ENCODE measurements around the gene CCDC149. TPM values are rescaled to one million over a fixed set of nuclear protein-coding genes. Genes with fewer than 3 reads are reported as not detected.
A peak's percentile ranks its signal among the peaks of the same experiment; 100 is the strongest.

Gene CCDC149
- total RNA-seq, 1 donor from 2014 or later, result 10.2 TPM

DNA sequence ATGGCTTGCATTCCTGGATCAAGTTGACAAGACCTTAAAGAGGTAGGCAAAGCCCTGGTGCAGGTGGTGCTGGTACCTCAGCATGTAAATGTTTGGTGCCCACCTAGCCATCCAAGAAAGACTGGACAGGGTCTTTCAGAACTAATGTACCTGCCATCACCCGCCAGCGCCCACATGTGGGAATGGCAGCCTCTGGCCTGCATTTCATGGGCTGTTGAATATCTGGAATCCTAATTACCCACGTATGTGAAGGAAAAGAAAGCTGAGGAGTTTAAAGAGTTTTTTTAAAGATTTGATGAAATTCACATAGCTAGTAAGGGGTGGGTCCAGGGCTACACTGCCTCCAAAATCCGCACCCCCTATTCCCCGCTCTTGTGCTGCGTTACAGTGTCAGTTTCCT lies 8.6 kb upstream of the CCDC149 start:
- H3K36me3 ChIP-seq (ENCODE audit: insufficient read depth, low read length), result no peaks in the 10 kb centered on the region
- no peaks in the 10 kb centered on the region for H4K20me1 ChIP-seq (ENCODE audit: insufficient read depth, low read length)
- Mint-ChIP-seq H3K36me3 (ENCODE audit: low read depth, unreplicated experiment) (no peaks in the 10 kb centered on the region), H3K27ac (ENCODE audit: unreplicated experiment) (no peak overlapping the region), H3K27me3 (ENCODE audit: low read depth, unreplicated experiment) (peaks cover 4% of the 10 kb centered on the region), H3K4me3 (ENCODE audit: unreplicated experiment) (no peak overlapping the region), H3K9me3 (ENCODE audit: unreplicated experiment) (peaks cover 6% of the 10 kb centered on the region), H3K4me1 (ENCODE audit: low read depth, unreplicated experiment) (peaks cover 18% of the 10 kb centered on the region)
- no peaks in the 10 kb centered on the region for H3K79me2 ChIP-seq (ENCODE audit: insufficient read depth, low read length)
- DNase-seq (ENCODE audit: low read depth) (no peak), FAIRE-seq (no peak)
- H3K4me3 ChIP-seq (ENCODE audit: insufficient read depth, low read depth, low read length), result no peak overlapping the region
- TF ChIP-seq EZH2 (IDR thresholded peaks at IDR 0.05; ENCODE audit: insufficient read depth, low read length) (no peak), CTCF (IDR thresholded peaks at IDR 0.05; ENCODE audit: insufficient read depth, low read depth, low read length) (no peak)
- no peak overlapping the region for H3K4me2 ChIP-seq (ENCODE audit: low read length)
- no peak overlapping the region for H3K27ac ChIP-seq (ENCODE audit: low read depth, low read length)
- no peaks in the 10 kb centered on the region for H3K27me3 ChIP-seq (ENCODE audit: insufficient read depth, low read length)
- H3K9ac ChIP-seq (ENCODE audit: low read length), result no peak overlapping the region
- H3K4me1 ChIP-seq (ENCODE audit: insufficient read depth, low read length), result peaks cover 16% of the 10 kb centered on the region
- peaks cover 4% of the 10 kb centered on the region for H3K9me3 ChIP-seq (ENCODE audit: insufficient read depth, low read depth, low read length)
- H2AFZ ChIP-seq (ENCODE audit: low read depth, low read length), result no peak overlapping the region

DNA sequence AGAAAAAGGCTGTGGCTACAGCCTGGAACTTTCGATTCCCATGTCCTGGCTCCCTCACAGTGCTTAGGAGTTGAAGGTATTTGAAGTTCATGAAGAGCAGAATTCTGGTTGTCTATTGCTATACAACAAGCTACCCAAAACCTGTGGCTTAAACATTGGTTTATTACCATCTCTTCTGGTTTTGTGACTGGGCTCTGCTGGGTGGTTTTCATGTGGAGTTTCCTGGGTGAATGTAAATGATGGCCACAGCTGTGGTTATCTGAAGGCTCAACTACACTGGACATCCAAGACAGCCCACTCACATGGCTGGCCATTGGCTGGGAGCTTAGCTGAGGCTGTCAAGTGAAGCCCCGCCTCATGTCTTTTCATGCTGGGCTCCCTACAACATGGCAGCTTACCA lies 7.2 kb upstream of the CCDC149 start:
- H3K4me3 Mint-ChIP-seq (ENCODE audit: unreplicated experiment), result no peak overlapping the region
- no peak overlapping the region for H3K4me3 ChIP-seq (ENCODE audit: insufficient read depth, low read depth, low read length)
- no peak overlapping the region for H2AFZ ChIP-seq (ENCODE audit: low read depth, low read length)
- no peak overlapping the region for H3K27ac Mint-ChIP-seq (ENCODE audit: unreplicated experiment)
- H3K4me1 Mint-ChIP-seq (ENCODE audit: low read depth, unreplicated experiment), result peaks cover 17% of the 10 kb centered on the region
- no peak for TF ChIP-seq CTCF (IDR thresholded peaks at IDR 0.05; ENCODE audit: insufficient read depth, low read depth, low read length)
- TF ChIP-seq EZH2 (IDR thresholded peaks at IDR 0.05; ENCODE audit: insufficient read depth, low read length), result no peak
- peaks cover 4% of the 10 kb centered on the region for H3K27me3 Mint-ChIP-seq (ENCODE audit: low read depth, unreplicated experiment)
- DNase-seq (ENCODE audit: low read depth) (no peak), FAIRE-seq (no peak)
- no peaks in the 10 kb centered on the region for H3K36me3 Mint-ChIP-seq (ENCODE audit: low read depth, unreplicated experiment)
- H3K79me2 ChIP-seq (ENCODE audit: insufficient read depth, low read length), result no peaks in the 10 kb centered on the region
- no peaks in the 10 kb centered on the region for H3K36me3 ChIP-seq (ENCODE audit: insufficient read depth, low read length)
- H3K9me3 Mint-ChIP-seq (ENCODE audit: unreplicated experiment), result peaks cover 6% of the 10 kb centered on the region
- no peak overlapping the region for H3K27ac ChIP-seq (ENCODE audit: low read depth, low read length)
- no peak overlapping the region for H3K9ac ChIP-seq (ENCODE audit: low read length)
- H3K9me3 ChIP-seq (ENCODE audit: insufficient read depth, low read depth, low read length), result peaks cover 4% of the 10 kb centered on the region
- H4K20me1 ChIP-seq (ENCODE audit: insufficient read depth, low read length), result no peaks in the 10 kb centered on the region
- peaks cover 15% of the 10 kb centered on the region for H3K4me1 ChIP-seq (ENCODE audit: insufficient read depth, low read length)
- no peaks in the 10 kb centered on the region for H3K27me3 ChIP-seq (ENCODE audit: insufficient read depth, low read length)
- H3K4me2 ChIP-seq (ENCODE audit: low read length), result no peak overlapping the region

GRCh38 chr4:24917076-24917856 lies 4.4 kb upstream of the CCDC149 start:
- H2AFZ ChIP-seq (ENCODE audit: low read depth, low read length), result peak overlapping the region; percentile 57
- no peaks in the 10 kb centered on the region for H3K36me3 ChIP-seq (ENCODE audit: insufficient read depth, low read length)
- no peaks in the 10 kb centered on the region for H4K20me1 ChIP-seq (ENCODE audit: insufficient read depth, low read length)
- Mint-ChIP-seq H3K36me3 (ENCODE audit: low read depth, unreplicated experiment) (no peaks in the 10 kb centered on the region), H3K27ac (ENCODE audit: unreplicated experiment) (no peak overlapping the region), H3K4me1 (ENCODE audit: low read depth, unreplicated experiment) (peaks cover 4% of the 10 kb centered on the region), H3K4me3 (ENCODE audit: unreplicated experiment) (no peak overlapping the region), H3K9me3 (ENCODE audit: unreplicated experiment) (peaks cover 3% of the 10 kb centered on the region), H3K27me3 (ENCODE audit: low read depth, unreplicated experiment) (peaks cover 4% of the 10 kb centered on the region)
- H3K4me1 ChIP-seq (ENCODE audit: insufficient read depth, low read length), result peaks cover 3% of the 10 kb centered on the region
- H3K4me3 ChIP-seq (ENCODE audit: insufficient read depth, low read depth, low read length), result no peak overlapping the region
- FAIRE-seq (no peak), DNase-seq (ENCODE audit: low read depth) (no peak)
- H3K27me3 ChIP-seq (ENCODE audit: insufficient read depth, low read length), result no peaks in the 10 kb centered on the region
- no peaks in the 10 kb centered on the region for H3K79me2 ChIP-seq (ENCODE audit: insufficient read depth, low read length)
- H3K27ac ChIP-seq (ENCODE audit: low read depth, low read length), result no peak overlapping the region
- peak overlapping the region; percentile 13 for H3K4me2 ChIP-seq (ENCODE audit: low read length)
- no peak for TF ChIP-seq CTCF (IDR thresholded peaks at IDR 0.05; ENCODE audit: insufficient read depth, low read depth, low read length)
- TF ChIP-seq EZH2 (IDR thresholded peaks at IDR 0.05; ENCODE audit: insufficient read depth, low read length), result no peak
- no peak overlapping the region for H3K9ac ChIP-seq (ENCODE audit: low read length)
- peaks cover 4% of the 10 kb centered on the region for H3K9me3 ChIP-seq (ENCODE audit: insufficient read depth, low read depth, low read length)

All from astrocyte (in vitro differentiated cells and primary cell).